ENCODE measurements around the gene PRELID3B. TPM values are rescaled to one million over a fixed set of nuclear protein-coding genes. Genes with fewer than 3 reads are reported as not detected.
A peak's percentile ranks its signal among the peaks of the same experiment; 100 is the strongest.

The PRELID3B gene
- total and polyA plus RNA-seq, 5 experiments from 2014 or later, result 26.8 to 45.4 (median 27.9) TPM

GRCh38 chr20:59020938-59021551 is 21.5 kb downstream of the PRELID3B start:
- H3K4me1 Mint-ChIP-seq, result peaks cover 26 to 32% (median 29%) of the 10 kb centered on the region in 4 donors
- no peaks in the 10 kb centered on the region for H3K9me3 Mint-ChIP-seq
- H3K36me3 Mint-ChIP-seq, result peaks cover 0 to 53% (median 7%) of the 10 kb centered on the region in 3 donors
- ATAC-seq (no peak), DNase-seq (no peak)
- H3K4me3 Mint-ChIP-seq, result no peak overlapping the region
- no peak overlapping the region for H3K27ac Mint-ChIP-seq
- H3K27me3 Mint-ChIP-seq, result no peaks in the 10 kb centered on the region
- POLR2A ChIA-PET, result interaction anchor here (2.1 kb wide), 1 partner anchor 11 kb away, joined by 5 read pairs; the partner anchor contains the start of gene ATP5F1E

- no peaks in the 10 kb centered on the region for H3K27me3 Mint-ChIP-seq
- POLR2A ChIA-PET, result interaction anchor here (0.9 to 1.3 kb wide), 2 partner anchors 9 to 12 kb away, joined by 3 read pairs; no protein-coding TSS in a partner anchor
- peaks cover 24 to 29% (median 25%) of the 10 kb centered on the region in 4 donors for H3K4me1 Mint-ChIP-seq
- H3K36me3 Mint-ChIP-seq, result peaks cover 0 to 36% (median 3%) of the 10 kb centered on the region in 3 donors
- no peak for ATAC-seq
- H3K9me3 Mint-ChIP-seq, result no peaks in the 10 kb centered on the region
- no peak for DNase-seq
- peak within 1 kb of the TSS in 2 of 10 donors; percentile 6 to 11 for H3K27ac Mint-ChIP-seq
- peak within 1 kb of the TSS in 1 of 10 donors; percentile 4 for H3K4me3 Mint-ChIP-seq
These were observed 23.4 kb downstream of the PRELID3B start, which contains the start of gene TUBB1 for GRCh38 chr20:59019217-59019616. Gene TUBB1, plus strand, starts transcription at chr20:59019429. Its CDS starts 94 bp downstream, at chr20:59019523.

- no peak overlapping the region for H3K27ac Mint-ChIP-seq
- POLR2A ChIA-PET, result interaction anchor here (0.8 to 2.9 kb wide), 3 partner anchors 13 to 162 kb away, joined by 3 to 17 read pairs (median 3); partner anchors contain the start of gene ATP5F1E
These were observed 23.8 kb downstream of the PRELID3B start for GRCh38 chr20:59018817-59019216.

DNA sequence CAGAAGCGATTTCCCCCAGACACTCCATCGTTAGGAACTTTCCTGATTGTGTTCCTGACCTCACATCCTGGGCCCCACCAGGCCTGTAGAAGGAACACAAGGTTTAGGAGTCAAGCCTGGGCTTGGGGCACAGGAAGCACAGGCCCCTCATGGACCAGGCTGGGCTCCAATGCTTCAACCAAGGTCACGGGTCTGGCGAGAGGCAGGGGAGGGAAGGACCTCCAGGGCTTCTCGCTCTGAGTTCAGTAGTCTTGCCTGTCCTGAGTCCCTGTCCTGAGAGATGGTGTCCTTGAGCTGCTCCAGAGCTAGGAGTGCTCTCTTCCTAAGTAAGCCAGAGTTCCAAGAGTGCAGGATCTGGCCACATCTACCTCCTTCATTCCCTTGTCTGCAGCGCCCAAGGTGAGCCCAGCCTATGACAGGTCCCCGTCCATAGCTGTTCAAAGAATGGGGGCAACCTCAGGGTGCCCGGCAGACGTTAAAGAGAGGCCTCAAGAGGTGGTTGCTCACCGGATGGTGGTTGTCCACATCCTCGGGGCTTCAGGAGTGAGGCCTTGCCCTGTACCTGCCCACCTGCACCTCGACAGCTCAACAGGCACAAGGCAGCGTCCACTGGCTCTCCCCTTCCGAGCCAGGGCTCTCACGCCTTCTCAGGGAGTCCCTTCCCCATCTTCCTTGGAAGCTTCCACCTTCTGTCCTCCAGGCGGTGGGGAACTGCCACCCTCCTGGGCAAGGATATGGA is 24.9 kb downstream of the PRELID3B start:
- peaks cover 32 to 40% (median 37%) of the 10 kb centered on the region in 4 donors for H3K4me1 Mint-ChIP-seq
- POLR2A ChIA-PET, result interaction anchor here (0.5 to 2.9 kb wide), 7 partner anchors 9 to 326 kb away, joined by 3 to 17 read pairs (median 3); partner anchors contain the start of gene ATP5F1E
- peak overlapping the region in 3 of 10 donors; percentile 20 to 58 (median 34) for H3K27ac Mint-ChIP-seq
- no peak for ATAC-seq
- H3K4me3 Mint-ChIP-seq, result peak overlapping the region in 2 of 10 donors; percentile 8 to 14
- no peaks in the 10 kb centered on the region for H3K27me3 Mint-ChIP-seq
- DNase-seq, result peak in 1 of 10 donors; percentile 13
- H3K36me3 Mint-ChIP-seq, result peaks cover 0 to 22% (median 2%) of the 10 kb centered on the region in 3 donors
- no peaks in the 10 kb centered on the region for H3K9me3 Mint-ChIP-seq

More at GRCh38 chr20:59018817-59019216, 23.8 kb downstream of the PRELID3B start:
- H3K27me3 Mint-ChIP-seq, result no peaks in the 10 kb centered on the region
- no peaks in the 10 kb centered on the region for H3K9me3 Mint-ChIP-seq
- peak in 1 of 10 donors; percentile 14 for DNase-seq
- peaks cover 28 to 31% (median 29%) of the 10 kb centered on the region in 4 donors for H3K4me1 Mint-ChIP-seq
- peaks cover 0 to 32% (median 3%) of the 10 kb centered on the region in 3 donors for H3K36me3 Mint-ChIP-seq
- ATAC-seq, result no peak
- peak overlapping the region in 1 of 10 donors; percentile 4 for H3K4me3 Mint-ChIP-seq

- Mint-ChIP-seq H3K4me1 (peaks cover 31 to 46% (median 40%) of the 10 kb centered on the region in 4 donors), H3K27ac (peak overlapping the region in 6 of 10 donors; percentile 34 to 71 (median 56)), H3K9me3 (no peaks in the 10 kb centered on the region), H3K27me3 (no peaks in the 10 kb centered on the region), H3K4me3 (peak overlapping the region in 5 of 10 donors; percentile 1 to 40 (median 14)), H3K36me3 (peaks cover 0 to 14% (median 0%) of the 10 kb centered on the region in 3 donors)
- ATAC-seq, result peak; percentile 40 to 44
- POLR2A ChIA-PET, result interaction anchor here (0.5 to 2.9 kb wide), 5 partner anchors 15 to 326 kb away, joined by 3 to 17 read pairs (median 3); partner anchors contain the start of gene ATP5F1E
- peak in 2 of 10 donors; percentile 11 to 23 for DNase-seq
These were observed 25.6 kb downstream of the PRELID3B start for GRCh38 chr20:59016795-59017492.

DNA sequence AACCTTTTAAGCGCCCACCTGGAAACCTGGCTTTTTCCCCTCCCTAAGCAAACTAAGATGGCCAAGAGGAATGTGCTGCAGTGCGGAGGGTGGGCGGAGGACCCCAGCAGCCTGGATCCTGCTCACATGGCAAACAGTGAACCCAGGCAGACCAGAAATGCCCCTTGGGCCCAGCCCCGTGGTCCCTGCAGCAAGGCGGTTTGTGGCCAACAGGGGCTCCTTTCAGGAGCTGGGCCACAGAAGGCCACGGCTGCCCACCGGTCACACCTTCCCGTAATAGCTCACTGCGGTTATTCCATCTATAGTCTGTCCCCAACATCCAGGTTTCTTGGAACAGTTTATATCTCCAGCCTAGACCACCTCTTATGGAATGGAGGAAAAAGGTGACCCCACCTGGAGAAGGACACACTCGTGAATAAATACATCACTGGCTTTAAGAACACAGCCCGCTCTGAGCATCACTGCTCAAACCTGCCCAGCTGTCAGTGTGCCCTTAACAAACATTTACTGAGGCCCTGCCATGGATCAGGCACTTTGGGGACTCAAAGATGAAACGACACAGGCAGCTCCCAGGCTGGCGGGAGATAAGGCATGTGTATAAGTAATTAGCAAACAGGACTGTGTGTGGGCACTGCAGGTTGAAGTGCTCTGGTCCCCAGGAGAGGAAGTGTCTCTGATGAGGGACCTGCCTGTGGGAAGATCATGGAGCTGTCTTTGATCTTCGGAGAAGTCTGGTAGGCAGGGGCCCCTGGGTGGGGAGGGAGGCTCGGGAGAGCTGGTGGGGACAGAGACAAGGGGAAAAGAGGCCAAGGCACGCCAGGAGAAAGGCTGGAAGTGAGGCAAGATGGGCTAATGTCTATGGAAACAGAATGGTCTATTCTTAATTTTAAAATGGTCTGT is 26.5 kb downstream of the PRELID3B start:
- DNase-seq, result no peak
- Mint-ChIP-seq H3K27me3 (no peaks in the 10 kb centered on the region), H3K4me3 (peak overlapping the region in 5 of 10 donors; percentile 15 to 65 (median 38)), H3K36me3 (peaks cover 0 to 6% (median 0%) of the 10 kb centered on the region in 3 donors), H3K9me3 (no peaks in the 10 kb centered on the region), H3K27ac (peak overlapping the region in 5 of 10 donors; percentile 13 to 66 (median 50)), H3K4me1 (peaks cover 31 to 54% (median 47%) of the 10 kb centered on the region in 4 donors)
- POLR2A ChIA-PET, result interaction anchor here (0.6 to 2.9 kb wide), 3 partner anchors 16 to 355 kb away, joined by 3 to 17 read pairs (median 4); partner anchors contain the start of gene ATP5F1E
- no peak for ATAC-seq

GRCh38 chr20:59015411-59015810 is 27.2 kb downstream of the PRELID3B start:
- Mint-ChIP-seq H3K4me1 (peaks cover 29 to 54% (median 48%) of the 10 kb centered on the region in 4 donors), H3K9me3 (no peaks in the 10 kb centered on the region), H3K4me3 (no peak overlapping the region), H3K36me3 (peaks cover 0 to 2% (median 0%) of the 10 kb centered on the region in 3 donors), H3K27ac (no peak overlapping the region), H3K27me3 (no peaks in the 10 kb centered on the region)
- ATAC-seq, result no peak
- DNase-seq, result peak in 1 of 10 donors; percentile 13
- POLR2A ChIA-PET, result interaction anchor here (1.1 kb wide), 1 partner anchor 33 kb away, joined by 3 read pairs; no protein-coding TSS in a partner anchor

GRCh38 chr20:59014680-59015389 is 27.8 kb downstream of the PRELID3B start:
- Mint-ChIP-seq H3K27ac (peak overlapping the region in 2 of 10 donors; percentile 14 to 28), H3K4me3 (no peak overlapping the region), H3K27me3 (no peaks in the 10 kb centered on the region), H3K4me1 (peaks cover 29 to 54% (median 48%) of the 10 kb centered on the region in 4 donors), H3K36me3 (peaks cover 0 to 2% (median 0%) of the 10 kb centered on the region in 3 donors), H3K9me3 (no peaks in the 10 kb centered on the region)
- no peak for DNase-seq
- ATAC-seq, result no peak
- POLR2A ChIA-PET, result interaction anchor here (0.7 to 1.2 kb wide), 3 partner anchors 8 to 57 kb away, joined by 3 read pairs; no protein-coding TSS in a partner anchor

DNA sequence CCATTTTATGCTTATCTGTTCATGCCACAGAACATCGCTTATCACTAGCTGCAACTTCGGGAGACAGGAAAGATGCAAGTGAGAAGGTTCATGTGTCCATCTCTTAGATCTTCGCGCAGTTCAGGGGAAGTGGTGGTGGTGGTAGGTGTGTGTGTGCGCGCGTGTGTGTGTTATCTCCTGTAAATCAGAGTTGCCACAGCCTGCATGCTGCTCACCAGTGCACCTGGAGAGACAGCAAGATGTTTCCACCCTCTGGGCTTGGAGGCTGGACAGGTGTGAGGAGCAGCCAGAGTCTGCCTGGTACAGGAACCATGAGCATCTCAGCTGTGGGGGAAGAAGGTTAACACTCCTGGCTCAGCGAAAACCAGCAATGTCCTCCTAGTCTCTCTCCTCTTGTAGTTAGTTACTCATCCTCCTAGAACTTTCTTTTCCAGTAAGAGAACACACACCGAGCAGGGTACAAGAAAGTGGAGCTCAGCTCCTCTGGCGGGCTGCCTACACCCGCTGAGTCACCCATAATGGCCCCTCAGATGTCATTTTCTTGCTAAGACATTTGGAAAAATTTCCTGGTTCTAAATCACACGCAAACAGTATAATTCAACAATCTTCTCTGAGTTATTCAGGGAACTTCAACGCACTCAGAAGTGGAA is 28.5 kb downstream of the PRELID3B start:
- Mint-ChIP-seq H3K36me3 (peaks cover 0 to 1% (median 0%) of the 10 kb centered on the region in 3 donors), H3K27ac (peak overlapping the region in 7 of 10 donors; percentile 6 to 84 (median 28)), H3K4me1 (peaks cover 29 to 54% (median 48%) of the 10 kb centered on the region in 4 donors), H3K9me3 (no peaks in the 10 kb centered on the region), H3K27me3 (no peaks in the 10 kb centered on the region), H3K4me3 (peak overlapping the region in 5 of 10 donors; percentile 7 to 54 (median 27))
- DNase-seq (peak in 4 of 10 donors; percentile 28 to 52 (median 38)), ATAC-seq (peak; percentile 50 to 90)
- POLR2A ChIA-PET, result interaction anchor here (0.6 to 1.2 kb wide), 4 partner anchors 9 to 58 kb away, joined by 3 read pairs; no protein-coding TSS in a partner anchor
